Neural progenitor cell (in vitro differentiated cells): Measurements from ENCODE around the gene WBP2. TPM values are rescaled to one million over a fixed set of nuclear protein-coding genes. Genes with fewer than 3 reads are reported as not detected.

Experiments
- DNase-seq: peaks from one replicate; pipeline ENCODE4 v3.0.0-alpha.2; 2016; ENCODE audit warnings: low spot score
- H2AFZ ChIP-seq: fragments of 200-600 bp; sonication (generic); replicated peaks from 2 replicates; pipeline ENCODE4 v1.6.1; 2016; ENCODE audit warnings: antibody characterized with exemption
- H3F3A ChIP-seq: fragments of 200-600 bp; sonication (generic); 2 replicates; pipeline ENCODE4 v1.6.1; 2016; ENCODE audit warnings: antibody characterized with exemption, low read depth
- H3K27ac ChIP-seq: fragments of 200-600 bp; sonication (generic); 2 replicates; pipeline ENCODE4 v1.5.1; 2016; ENCODE audit warnings: mild to moderate bottlenecking
- H3K27me3 ChIP-seq: fragments of 200-600 bp; sonication (generic); 2 replicates; pipeline ENCODE4 v1.6.1; 2016; ENCODE audit warnings: mild to moderate bottlenecking, moderate library complexity
- H3K36me3 ChIP-seq: fragments of 200-600 bp; sonication (generic); 2 replicates; pipeline ENCODE4 v1.5.1; 2016
- H3K4me1 ChIP-seq: fragments of 200-600 bp; sonication (generic); 2 replicates; pipeline ENCODE4 v1.6.1; 2016; ENCODE audit warnings: mixed run types
- H3K4me2 ChIP-seq: fragments of 200-600 bp; sonication (generic); 2 replicates; pipeline ENCODE4 v1.6.1; 2016
- H3K4me3 ChIP-seq: fragments of 200-600 bp; sonication (generic); 2 replicates; pipeline ENCODE4 v1.5.1; 2016
- H3K79me2 ChIP-seq: fragments of 200-600 bp; sonication (generic); 2 replicates; pipeline ENCODE4 v1.6.1; 2016; ENCODE audit warnings: low read depth
- H3K9ac ChIP-seq: fragments of 200-600 bp; sonication (generic); 2 replicates; pipeline ENCODE4 v1.6.1; 2016
- H3K9me3 ChIP-seq: fragments of 200-600 bp; sonication (generic); 2 replicates; pipeline ENCODE4 v1.5.1; 2016; ENCODE audit warnings: low read depth
- H4K20me1 ChIP-seq: fragments of 200-600 bp; sonication (generic); 2 replicates; pipeline ENCODE4 v1.6.1; 2016; ENCODE audit warnings: low read depth
- H3K27ac Mint-ChIP-seq: 3 replicates; pipeline ENCODE4 v1.8.0; 2021; ENCODE audit warnings: mixed read lengths
- H3K27me3 Mint-ChIP-seq: 2 replicates; pipeline ENCODE4 v1.8.0; 2022; ENCODE audit warnings: low read depth, mild to moderate bottlenecking, inconsistent platforms, moderate library complexity, mixed read lengths; ENCODE audit not compliant: insufficient read depth
- H3K36me3 Mint-ChIP-seq: 3 replicates; pipeline ENCODE4 v1.8.0; 2021; ENCODE audit warnings: mixed read lengths
- H3K4me1 Mint-ChIP-seq: 3 replicates; pipeline ENCODE4 v1.8.0; 2021; ENCODE audit warnings: mixed read lengths
- H3K4me3 Mint-ChIP-seq: 3 replicates; pipeline ENCODE4 v1.8.0; 2021; ENCODE audit warnings: mild to moderate bottlenecking, moderate library complexity, mixed read lengths
- H3K9me3 Mint-ChIP-seq: 3 replicates; pipeline ENCODE4 v1.8.0; 2020; ENCODE audit warnings: mixed read lengths
- CTCF ChIP-seq: fragments of 200-600 bp; sonication (generic); IDR thresholded peaks from 2 replicates; pipeline ENCODE4 v1.5.1; 2017; ENCODE audit warnings: antibody characterized with exemption, mild to moderate bottlenecking
- EZH2 ChIP-seq: fragments of 200-600 bp; sonication (generic); IDR thresholded peaks from 2 replicates; pipeline ENCODE4 v1.6.1; 2017; ENCODE audit warnings: antibody characterized with exemption, mild to moderate bottlenecking, moderate library complexity
- EZH2phosphoT487 ChIP-seq: fragments of 200-600 bp; sonication (generic); IDR thresholded peaks from 2 replicates; pipeline ENCODE4 v1.6.1; 2017; ENCODE audit warnings: antibody characterized with exemption
- total RNA-seq: library from RNA; depleted of rRNA; stranded (reverse); fragments of >200 nt; gene quantifications from 2 replicates; pipeline ENCODE4 v1.2.3, GENCODE V29; 2015; ENCODE audit warnings: low replicate concordance

WBP2 gene
- total RNA-seq, 1 donor from 2014 or later = 20.9 TPM

GRCh38 chr17:75837899-75838298 is 17.2 kb downstream of the WBP2 start:
- H3K4me3 Mint-ChIP-seq = no peak overlapping the region
- Histone ChIP-seq H3F3A (peaks cover 4% of the 10 kb centered on the region), H3K36me3 (no peaks in the 10 kb centered on the region), H2AFZ (no peak overlapping the region), H3K4me1 (peaks cover 3% of the 10 kb centered on the region), H4K20me1 (no peaks in the 10 kb centered on the region), H3K9ac (no peak overlapping the region), H3K4me2 (no peak overlapping the region), H3K27ac (no peak overlapping the region), H3K27me3 (no peaks in the 10 kb centered on the region), H3K79me2 (no peaks in the 10 kb centered on the region), H3K4me3 (no peak overlapping the region), H3K9me3 (no peaks in the 10 kb centered on the region)
- H3K4me1 Mint-ChIP-seq = peaks cover 5% of the 10 kb centered on the region
- peaks cover 4% of the 10 kb centered on the region for H3K27me3 Mint-ChIP-seq
- no peaks in the 10 kb centered on the region for H3K9me3 Mint-ChIP-seq
- no peak for TF ChIP-seq EZH2
- TF ChIP-seq CTCF = no peak
- TF ChIP-seq EZH2phosphoT487 = no peak
- no peak overlapping the region for H3K27ac Mint-ChIP-seq
- DNase-seq = no peak
- H3K36me3 Mint-ChIP-seq = no peaks in the 10 kb centered on the region

GRCh38 chr17:75836605-75837004 is 18.5 kb downstream of the WBP2 start:
- no peak overlapping the region for H3K27ac ChIP-seq
- H2AFZ ChIP-seq = no peak overlapping the region
- no peaks in the 10 kb centered on the region for H3K36me3 ChIP-seq
- no peak for DNase-seq
- Mint-ChIP-seq H3K4me1 (peaks cover 12% of the 10 kb centered on the region), H3K9me3 (no peaks in the 10 kb centered on the region), H3K27me3 (peaks cover 4% of the 10 kb centered on the region), H3K4me3 (no peak overlapping the region), H3K36me3 (no peaks in the 10 kb centered on the region), H3K27ac (no peak overlapping the region)
- no peak overlapping the region for H3K4me2 ChIP-seq
- H3K79me2 ChIP-seq = no peaks in the 10 kb centered on the region
- H3K9ac ChIP-seq = no peak overlapping the region
- TF ChIP-seq CTCF (no peak), EZH2phosphoT487 (no peak), EZH2 (no peak)
- no peak overlapping the region for H3K4me3 ChIP-seq
- no peaks in the 10 kb centered on the region for H3K9me3 ChIP-seq
- H3F3A ChIP-seq = peaks cover 6% of the 10 kb centered on the region
- H3K4me1 ChIP-seq = peaks cover 7% of the 10 kb centered on the region
- no peaks in the 10 kb centered on the region for H4K20me1 ChIP-seq
- H3K27me3 ChIP-seq = no peaks in the 10 kb centered on the region

GRCh38 chr17:75835654-75835987 is 19.5 kb downstream of the WBP2 start:
- no peaks in the 10 kb centered on the region for H3K9me3 ChIP-seq
- H3K27me3 Mint-ChIP-seq = peaks cover 5% of the 10 kb centered on the region

More at GRCh38 chr17:75835654-75835987, 19.5 kb downstream of the WBP2 start:
- H3K36me3 Mint-ChIP-seq = no peaks in the 10 kb centered on the region
- H3K9ac ChIP-seq = no peak overlapping the region
- H4K20me1 ChIP-seq = no peaks in the 10 kb centered on the region
- H3K4me3 ChIP-seq = no peak overlapping the region
- H3K4me2 ChIP-seq = no peak overlapping the region
- H3K27ac ChIP-seq = no peak overlapping the region
- peaks cover 6% of the 10 kb centered on the region for H3F3A ChIP-seq
- no peak overlapping the region for H2AFZ ChIP-seq
- H3K36me3 ChIP-seq = no peaks in the 10 kb centered on the region
- TF ChIP-seq CTCF (no peak), EZH2 (no peak), EZH2phosphoT487 (no peak)
- no peak for DNase-seq
- no peaks in the 10 kb centered on the region for H3K27me3 ChIP-seq
- H3K4me3 Mint-ChIP-seq = no peak overlapping the region
- H3K79me2 ChIP-seq = no peaks in the 10 kb centered on the region
- peaks cover 9% of the 10 kb centered on the region for H3K4me1 ChIP-seq
- peaks cover 12% of the 10 kb centered on the region for H3K4me1 Mint-ChIP-seq
- H3K9me3 Mint-ChIP-seq = no peaks in the 10 kb centered on the region
- H3K27ac Mint-ChIP-seq = no peak overlapping the region
